KOPT-K1 (cell line): ENCODE data around the gene TAOK3.

Source experiments
- H3K27ac ChIP-seq: fragments of 200-600 bp; sonication (generic); 2 replicates; pipeline ENCODE4 v1.5.1; 2016; ENCODE audit warnings: antibody characterized with exemption, mild to moderate bottlenecking, low read depth, low read length; ENCODE audit not compliant: poor library complexity, severe bottlenecking
- H3K36me3 ChIP-seq: fragments of 200-600 bp; sonication (generic); 2 replicates; pipeline ENCODE4 v1.5.1; 2017; ENCODE audit warnings: antibody characterized with exemption, mild to moderate bottlenecking, low read length, moderate library complexity; ENCODE audit not compliant: insufficient read depth
- H3K9me3 ChIP-seq: fragments of 200-600 bp; sonication (generic); 2 replicates; pipeline ENCODE4 v1.5.1; 2017; ENCODE audit warnings: antibody characterized with exemption, low read length, mild to moderate bottlenecking; ENCODE audit not compliant: insufficient read depth, poor library complexity, severe bottlenecking

TAOK3 gene

DNA sequence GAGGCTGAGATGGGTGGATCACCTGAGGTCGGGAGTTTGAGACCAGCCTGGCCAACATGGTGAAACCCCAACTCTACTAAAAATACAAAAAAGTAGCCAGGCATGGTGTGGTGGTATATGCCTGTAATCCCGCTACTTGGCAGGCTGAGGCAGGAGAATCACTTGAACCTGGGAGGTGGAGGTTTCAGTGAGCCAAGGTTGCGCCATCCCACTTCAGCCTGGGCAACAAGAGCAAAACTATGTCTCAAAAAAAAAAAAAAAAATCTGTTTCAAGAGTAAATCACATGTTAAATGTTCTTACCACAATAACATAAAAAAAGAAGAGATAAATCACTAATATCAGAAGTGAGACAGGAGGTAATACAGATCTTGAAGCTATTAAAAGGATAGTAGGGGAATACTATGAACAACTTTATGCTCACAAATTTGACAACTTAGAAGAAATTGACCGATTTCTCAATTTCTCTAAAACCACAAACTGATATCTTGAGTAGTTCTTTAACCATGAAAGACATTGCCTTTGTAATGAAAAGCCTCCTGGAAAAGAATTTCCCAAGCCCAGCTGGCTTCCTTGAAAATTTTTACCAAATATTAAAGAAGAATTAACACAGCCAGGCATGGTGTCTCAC, 37.7 kb downstream of the TAOK3 start:
- Histone ChIP-seq H3K9me3 (no peaks in the 10 kb centered on the region), H3K36me3 (no peaks in the 10 kb centered on the region), H3K27ac (no peak overlapping the region)

DNA sequence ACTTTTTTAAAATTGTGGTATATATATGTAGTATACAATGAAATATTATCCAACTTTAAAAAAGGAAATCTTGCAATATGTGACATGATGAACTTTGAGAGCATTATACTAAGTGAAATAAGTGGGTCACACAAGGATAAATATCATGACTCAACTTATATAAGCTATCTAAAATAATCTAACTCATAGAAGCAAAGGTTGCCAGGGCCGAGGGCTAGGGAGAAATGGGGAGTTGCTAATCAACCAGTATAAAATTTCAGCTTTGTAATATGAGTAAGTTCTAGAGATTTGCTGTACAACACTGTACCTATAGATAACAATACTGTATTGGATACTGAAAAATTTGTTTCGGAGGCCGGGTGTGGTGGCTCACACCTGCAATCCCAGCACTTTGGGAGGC, 38.5 kb downstream of the TAOK3 start:
- Histone ChIP-seq H3K9me3 (no peaks in the 10 kb centered on the region), H3K36me3 (no peaks in the 10 kb centered on the region), H3K27ac (no peak overlapping the region)

DNA sequence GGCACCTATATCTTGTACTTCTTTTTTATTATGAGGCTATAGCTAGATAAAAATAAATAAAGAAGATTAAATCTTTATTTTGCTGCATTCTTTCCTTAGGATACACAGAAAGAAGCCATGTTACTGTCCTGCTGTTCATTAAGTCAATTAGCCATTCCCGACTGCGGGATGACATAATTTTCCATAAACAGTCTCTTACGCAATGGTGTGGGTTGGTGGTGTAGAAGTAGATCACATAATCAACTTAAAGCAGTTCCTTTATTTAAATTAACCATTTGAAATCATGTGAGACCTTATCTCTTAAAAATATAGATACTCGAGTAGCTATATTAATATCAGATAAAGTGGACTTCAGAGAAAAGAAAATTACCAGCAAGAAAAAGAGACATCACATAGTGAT, 40.2 kb downstream of the TAOK3 start:
- H3K9me3 ChIP-seq, result no peaks in the 10 kb centered on the region
- H3K36me3 ChIP-seq, result no peaks in the 10 kb centered on the region
- H3K27ac ChIP-seq, result no peak overlapping the region

DNA sequence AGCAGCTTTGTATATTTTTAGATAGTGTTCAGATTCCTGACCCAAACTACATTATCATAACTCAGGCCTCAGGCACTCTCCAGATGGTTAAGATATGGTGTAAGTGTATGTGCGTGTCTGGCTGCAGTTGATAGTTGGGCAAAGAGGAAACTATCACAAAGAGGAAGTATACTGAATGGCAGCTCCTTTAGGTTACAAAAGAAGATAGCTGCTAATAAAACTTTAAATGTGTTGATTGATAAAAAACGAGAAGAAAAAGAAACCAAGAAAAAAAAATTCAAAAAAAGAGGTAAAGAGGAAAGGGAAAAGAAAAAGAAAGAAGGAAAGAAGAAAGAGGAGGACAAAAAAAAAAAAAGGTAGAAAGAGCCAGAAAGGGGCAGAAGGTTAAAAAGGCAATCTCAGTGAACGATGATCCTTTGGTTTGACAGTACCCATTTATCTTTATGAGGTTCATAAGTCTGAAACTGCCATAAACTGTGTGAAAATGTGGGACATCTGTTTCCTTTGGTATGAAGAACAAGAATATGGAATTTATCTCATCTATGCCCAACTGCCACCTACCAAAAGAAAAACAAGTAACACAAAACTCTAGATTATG, 42.2 kb downstream of the TAOK3 start:
- Histone ChIP-seq H3K27ac (no peak overlapping the region), H3K9me3 (no peaks in the 10 kb centered on the region), H3K36me3 (peaks cover 8% of the 10 kb centered on the region; the same call in 1 of the 2 replicates)

DNA sequence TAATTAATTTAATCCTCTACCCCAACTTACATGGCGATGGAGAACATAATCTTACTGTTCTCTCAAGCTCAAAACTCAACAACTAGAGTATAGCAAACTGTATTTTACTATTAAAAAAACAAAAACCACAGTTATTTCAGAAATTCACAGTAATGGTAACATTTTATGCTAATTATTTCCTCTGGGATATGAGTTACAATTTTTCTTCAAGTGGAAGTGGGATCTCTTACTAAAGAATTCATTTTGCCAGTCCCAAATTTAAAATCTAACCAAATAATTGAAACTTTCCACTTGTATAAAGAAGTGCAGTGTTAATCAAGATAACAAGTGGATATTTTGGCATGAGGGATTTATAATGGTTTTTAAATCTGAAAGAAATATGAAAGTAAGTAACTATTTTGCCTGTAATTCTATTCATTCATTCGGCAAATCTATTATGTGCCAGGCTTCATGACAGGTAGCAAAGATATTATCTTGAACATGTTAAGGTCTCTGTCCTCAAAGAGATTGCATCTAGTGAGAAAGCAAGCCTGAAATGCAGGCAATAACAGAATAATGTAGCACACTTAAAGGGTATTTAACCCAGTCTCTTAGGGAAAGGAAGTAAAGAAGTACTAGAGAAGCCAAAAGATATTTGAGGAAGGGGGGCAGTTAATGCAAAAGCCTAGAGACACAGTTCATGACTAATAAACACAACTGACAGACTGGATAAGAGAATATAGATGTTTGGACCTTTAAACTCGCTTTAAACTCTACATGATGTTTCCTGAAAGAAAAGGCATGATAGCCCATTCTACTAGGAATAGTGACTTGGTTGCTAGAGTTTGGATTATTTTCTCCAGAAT, 44.0 kb downstream of the TAOK3 start:
- Histone ChIP-seq H3K36me3 (peaks cover 8% of the 10 kb centered on the region; the same call in 1 of the 2 replicates), H3K27ac (no peak overlapping the region), H3K9me3 (no peaks in the 10 kb centered on the region)

DNA sequence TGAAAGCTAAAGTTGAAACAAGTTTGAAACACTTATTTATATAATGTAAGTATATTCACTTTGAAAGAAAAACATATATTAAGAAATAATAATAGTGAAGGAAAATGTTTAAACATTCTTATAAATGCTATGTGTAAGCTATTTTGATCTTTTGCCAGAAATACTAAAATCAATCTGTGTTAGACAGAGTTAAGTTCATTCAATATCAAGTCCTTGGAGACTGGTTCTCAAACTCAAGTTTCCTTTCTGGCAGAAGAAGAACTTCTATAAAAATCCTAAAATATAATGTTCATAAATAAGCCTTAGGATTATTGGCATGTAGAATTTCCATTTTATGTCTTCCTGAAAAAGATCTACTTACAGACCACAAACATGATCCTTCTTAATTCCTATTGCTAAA, 45.3 kb downstream of the TAOK3 start:
- no peak overlapping the region for H3K27ac ChIP-seq

DNA sequence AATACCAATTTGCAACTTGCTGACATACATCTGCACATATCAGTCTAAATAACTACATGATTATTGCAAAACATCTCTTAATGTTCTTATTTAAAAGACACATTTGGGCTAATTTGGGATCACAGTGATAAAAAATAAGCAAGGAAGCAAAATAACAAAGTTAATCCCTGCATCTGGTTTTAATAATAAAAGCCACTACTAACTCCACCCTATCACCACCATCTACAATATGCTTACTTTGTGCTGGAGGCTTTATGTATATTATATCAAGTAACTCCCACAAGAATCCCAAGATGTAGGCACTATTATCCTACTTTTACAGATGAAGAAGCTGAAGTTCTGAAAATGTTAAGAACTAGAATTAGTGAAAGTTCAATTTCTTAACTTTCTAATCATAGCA, 45.7 kb downstream of the TAOK3 start:
- Histone ChIP-seq H3K9me3 (no peaks in the 10 kb centered on the region), H3K27ac (no peak overlapping the region), H3K36me3 (peaks cover 8% of the 10 kb centered on the region; the same call in 1 of the 2 replicates)

More for the DNA sequence above, 45.3 kb downstream of the TAOK3 start:
- Histone ChIP-seq H3K36me3 (peaks cover 8% of the 10 kb centered on the region; the same call in 1 of the 2 replicates), H3K9me3 (no peaks in the 10 kb centered on the region)

DNA sequence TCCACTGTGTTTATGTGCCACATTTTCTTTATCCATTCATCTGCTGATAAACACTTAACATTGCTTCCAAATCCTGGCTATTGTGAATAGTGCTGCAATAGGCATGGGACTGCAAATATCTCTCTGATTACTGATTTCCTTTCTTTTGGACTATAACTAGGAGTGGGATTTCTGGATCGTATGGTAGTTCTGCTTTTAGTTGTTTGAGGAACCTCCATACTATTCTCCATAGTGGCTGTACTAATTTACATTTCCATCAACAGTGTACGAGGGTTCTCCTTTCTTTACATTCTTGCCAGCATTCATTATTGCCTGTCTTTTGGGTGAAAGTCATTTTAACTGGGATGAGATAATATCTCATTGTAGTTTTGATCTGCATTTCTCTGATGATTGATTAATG, 47.6 kb downstream of the TAOK3 start:
- H3K9me3 ChIP-seq, result no peaks in the 10 kb centered on the region
- no peak overlapping the region for H3K27ac ChIP-seq
- H3K36me3 ChIP-seq, result peaks cover 8% of the 10 kb centered on the region; the same call in 1 of the 2 replicates

DNA sequence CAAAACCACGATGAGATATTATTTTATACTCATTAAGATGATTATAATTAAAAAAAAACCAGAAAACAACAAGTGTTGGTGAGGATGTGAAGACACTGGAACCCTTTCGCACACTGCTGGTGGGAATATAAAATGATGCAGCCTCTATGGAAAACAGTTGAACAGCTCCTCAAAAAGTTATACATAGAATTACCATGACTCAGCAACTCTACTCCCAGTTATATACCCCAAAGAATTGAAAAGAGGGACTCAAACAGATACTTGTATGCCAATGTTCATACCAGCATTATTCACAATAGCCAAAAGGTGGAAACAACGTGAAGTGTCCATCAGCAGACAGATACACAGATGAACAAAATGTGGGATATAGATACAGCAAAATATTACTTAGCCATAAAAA, 53.1 kb downstream of the TAOK3 start:
- no peaks in the 10 kb centered on the region for H3K9me3 ChIP-seq
- H3K36me3 ChIP-seq, result 0 out of 2 replicates have a peak, but pooled peaks cover 5% of the 10 kb centered on the region
- no peak overlapping the region for H3K27ac ChIP-seq

DNA sequence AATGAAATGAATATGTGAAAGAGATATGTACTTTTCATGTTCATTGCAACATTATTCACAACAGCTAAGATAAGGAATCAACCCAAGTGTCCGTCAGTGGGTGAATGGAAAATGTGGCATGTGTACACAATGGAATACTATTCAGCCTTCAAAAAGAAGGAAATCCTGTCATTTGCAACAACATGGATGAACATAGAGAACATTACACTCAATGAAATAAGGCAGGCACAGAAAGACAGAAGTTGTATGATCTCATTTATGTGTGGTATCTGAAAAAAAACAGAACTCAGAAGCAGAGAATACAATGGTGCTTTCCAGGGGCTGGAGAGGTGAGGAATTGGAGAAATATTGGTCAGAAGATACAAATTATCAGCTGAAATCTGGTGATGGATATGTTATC, 54.0 kb downstream of the TAOK3 start:
- H3K9me3 ChIP-seq, result no peaks in the 10 kb centered on the region
- H3K27ac ChIP-seq, result no peak overlapping the region
- 0 out of 2 replicates have a peak, but pooled peaks cover 5% of the 10 kb centered on the region for H3K36me3 ChIP-seq

DNA sequence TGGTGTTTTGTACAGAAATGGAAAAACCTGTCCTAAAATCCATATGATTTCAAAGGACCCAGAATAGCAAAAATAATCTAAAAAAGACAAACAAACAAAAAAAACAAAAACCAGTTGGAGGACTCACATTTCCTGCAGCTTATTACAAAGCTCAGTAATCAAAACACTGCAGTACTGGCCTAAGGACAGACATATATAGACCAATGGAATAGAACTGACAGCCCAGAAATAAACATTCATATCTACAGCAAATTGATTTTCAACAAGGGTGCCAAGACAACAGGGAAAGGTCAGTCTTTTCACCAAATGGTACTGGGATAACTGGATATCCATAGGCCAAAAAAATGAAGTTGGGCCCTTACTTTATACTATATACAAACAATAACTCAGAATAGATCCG, 55.0 kb downstream of the TAOK3 start:
- Histone ChIP-seq H3K9me3 (no peaks in the 10 kb centered on the region), H3K27ac (no peak overlapping the region), H3K36me3 (0 out of 2 replicates have a peak, but pooled peaks cover 5% of the 10 kb centered on the region)

DNA sequence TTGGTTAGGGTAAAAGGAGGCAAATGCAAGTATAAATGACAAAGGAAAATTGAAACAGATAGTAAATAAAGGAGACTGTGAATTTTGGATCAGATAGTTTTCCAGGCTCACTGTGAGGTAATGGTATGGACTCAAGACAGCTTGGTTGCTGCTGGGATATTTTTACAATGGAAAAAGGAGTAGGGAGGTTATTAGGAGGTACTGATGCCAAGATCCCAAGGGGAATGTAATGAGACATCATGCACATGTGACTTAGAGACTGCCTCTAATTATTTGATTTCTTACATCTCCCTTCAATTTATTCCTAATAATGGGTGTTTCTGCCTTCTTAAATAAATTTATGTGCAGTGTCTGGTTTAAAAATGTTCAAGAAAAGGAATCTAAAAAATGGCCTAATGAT, 56.9 kb downstream of the TAOK3 start:
- Histone ChIP-seq H3K9me3 (no peaks in the 10 kb centered on the region), H3K36me3 (0 out of 2 replicates have a peak, but pooled peaks cover 5% of the 10 kb centered on the region)

DNA sequence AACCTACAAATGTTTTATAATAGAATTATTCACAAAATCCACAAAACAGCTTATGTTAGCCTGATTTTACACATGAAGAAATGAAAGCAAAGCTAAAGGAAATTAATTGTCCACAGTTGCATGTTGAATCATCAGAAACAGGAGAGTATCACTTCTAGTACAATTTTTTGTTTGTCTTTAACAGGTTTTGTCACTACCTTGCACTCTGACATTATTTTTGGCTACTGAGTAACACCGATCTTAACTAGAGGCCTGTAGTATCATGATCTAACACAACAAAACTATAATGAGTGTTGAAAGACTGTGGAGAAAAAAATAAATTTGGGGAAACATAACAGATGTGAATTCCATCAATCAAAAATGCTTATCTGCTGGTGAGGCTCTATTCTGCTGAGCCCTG, 60.1 kb downstream of the TAOK3 start:
- Histone ChIP-seq H3K27ac (no peak overlapping the region), H3K36me3 (0 out of 2 replicates have a peak, but pooled peaks cover 5% of the 10 kb centered on the region), H3K9me3 (no peaks in the 10 kb centered on the region)

More for the DNA sequence above, 56.9 kb downstream of the TAOK3 start:
- no peak overlapping the region for H3K27ac ChIP-seq

DNA sequence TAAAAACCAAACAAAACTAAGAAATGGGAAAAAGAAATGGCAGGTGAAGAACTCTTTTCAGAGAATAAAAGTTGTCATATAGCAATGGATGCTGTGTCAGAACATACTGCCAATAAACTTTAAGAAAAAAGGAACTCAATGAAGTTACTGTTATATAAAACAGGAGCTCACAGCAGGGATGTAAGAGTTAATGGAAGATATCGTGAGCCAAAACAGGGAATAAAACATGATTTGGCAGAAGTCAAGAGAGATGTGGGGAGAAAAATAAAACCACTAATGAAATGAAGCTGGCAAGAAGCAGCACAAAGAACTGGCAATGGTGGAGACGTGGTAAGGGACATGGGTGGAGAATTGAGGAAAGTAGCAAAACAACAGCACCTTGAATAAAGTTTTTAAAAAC, 61.0 kb downstream of the TAOK3 start:
- Histone ChIP-seq H3K27ac (no peak overlapping the region), H3K36me3 (0 out of 2 replicates have a peak, but pooled peaks cover 5% of the 10 kb centered on the region), H3K9me3 (no peaks in the 10 kb centered on the region)

DNA sequence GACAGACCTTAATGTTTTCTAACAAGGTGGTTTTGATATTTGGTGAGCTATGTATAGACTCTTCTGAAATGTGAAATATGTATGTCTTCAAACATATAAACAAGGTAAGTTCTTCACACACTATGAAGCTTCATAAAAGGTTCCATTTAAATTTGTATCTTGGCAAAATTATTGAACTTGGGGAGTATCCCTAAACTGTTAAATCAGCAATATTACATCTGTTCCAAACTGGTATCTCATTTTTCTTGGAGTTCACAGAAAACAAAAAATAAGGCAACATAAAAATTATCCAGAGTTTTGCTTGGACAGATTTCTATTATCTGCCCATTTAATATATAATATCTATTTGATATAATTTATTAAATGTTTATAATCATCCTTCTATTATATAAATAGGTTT, 62.4 kb downstream of the TAOK3 start:
- Histone ChIP-seq H3K9me3 (no peaks in the 10 kb centered on the region), H3K36me3 (no peaks in the 10 kb centered on the region), H3K27ac (no peak overlapping the region)
